Spleen (tissue), 11 donors: ENCODE data around the gene EFCAB13. TPM values are rescaled to one million over a fixed set of nuclear protein-coding genes. Genes with fewer than 3 reads are reported as not detected.

Experiments used
- DNase-seq: peaks from one replicate; pipeline ENCODE4 v3.0.0-alpha.2; 2020
- H3K27ac ChIP-seq, 8 donors: fragments of 200-600 bp; sonication (generic) in 7 of 8; 1 replicate in 4 of 8; 2 replicates in 4 of 8; pipeline versions ENCODE4 v1.5.0 to v1.8.0; 2016 to 2021; ENCODE audit warnings: inconsistent platforms in 4 of 8, mild to moderate bottlenecking in 4 of 8, moderate library complexity in 1 of 8
- H3K27me3 ChIP-seq, 7 donors: fragments of 200-600 bp; sonication (generic) in 6 of 7; replicated peaks in 1 of 7; 1 replicate in 4 of 7; 2 replicates in 3 of 7; pipeline versions ENCODE4 v1.5.0 to v1.8.0; 2016 to 2021; ENCODE audit warnings: inconsistent platforms in 3 of 7, mild to moderate bottlenecking in 1 of 7
- H3K36me3 ChIP-seq, 6 donors: fragments of 200-600 bp; sonication (generic) in 5 of 6; 1 replicate in 4 of 6; 2 replicates in 2 of 6; pipeline versions ENCODE4 v1.5.0 to v1.8.0; 2016 to 2021; ENCODE audit warnings: inconsistent platforms in 2 of 6
- H3K4me1 ChIP-seq, 6 donors: fragments of 200-600 bp; sonication (generic) in 5 of 6; 1 replicate in 3 of 6; 2 replicates in 3 of 6; pipeline versions ENCODE4 v1.5.0 to v1.8.0; 2016 to 2021; ENCODE audit warnings: inconsistent platforms in 3 of 6
- H3K4me3 ChIP-seq, 8 donors: fragments of 200-600 bp; sonication (generic) in 7 of 8; 1 replicate in 4 of 8; 2 replicates in 4 of 8; pipeline versions ENCODE4 v1.5.0 to v1.8.0; 2016 to 2021; ENCODE audit warnings: inconsistent platforms in 4 of 8, mild to moderate bottlenecking in 4 of 8, moderate library complexity in 2 of 8
- H3K9me3 ChIP-seq, 8 donors: fragments of 200-600 bp; sonication (generic) in 7 of 8; 1 replicate in 4 of 8; 2 replicates in 4 of 8; pipeline versions ENCODE4 v1.5.0 to v1.8.0; 2016 to 2021; ENCODE audit warnings: inconsistent platforms in 4 of 8
- POLR2A ChIP-seq, 3 donors: fragments of 450-650 bp; IDR thresholded peaks; one replicate each; pipeline ENCODE4 v1.5.1; 2017; ENCODE audit warnings: antibody characterized with exemption in 3 of 3, mild to moderate bottlenecking in 1 of 3
- POLR2AphosphoS5 ChIP-seq, 3 donors: sonication (generic); formaldehyde crosslinking; IDR thresholded peaks; one replicate each; pipeline ENCODE4 v1.5.1; 2017; ENCODE audit warnings: antibody characterized with exemption in 3 of 3
- WGBS, 5 donors: extraction: QIAGEN DNeasy Blood & Tissue Kit in 3 of 5; methylation state at CpG; one replicate each; pipeline versions ENCODE4 v1.1.5 to v1.1.7; 2013 to 2018; 5-methylcytosine and 5-hydroxymethylcytosine counted together
- intact Hi-C: fragments of 100-400 bp; cut with DNase I; formaldehyde crosslinking; loops from one replicate; pipeline ENCODE4 v1.15.0; 2023; ENCODE audit warnings: low total_unique reads
- polyA plus RNA-seq, 3 donors: library from polyadenylated mRNA; stranded (reverse); fragments of 200-250 nt; gene quantifications; one replicate each; pipeline ENCODE4 v1.2.1, GENCODE V29; 2013
- total RNA-seq, 7 donors: library from RNA; depleted of rRNA in 3 of 7; stranded (reverse); fragments of >200 nt in 3 of 7; fragmentation: NEBNext Ultra II Directional in 4 of 7; extraction: Animal tissue kit (Norgen Biotek cat#: 25700) in 4 of 7; gene quantifications; one replicate each; pipeline versions ENCODE4 v1.1.0 to v1.2.1, GENCODE V29; 2016 to 2021
- TF ChIP-seq, protein P1 (sequence below), 11 experiments: fragments of 200-600 bp in 7 of 11; fragments of 450-650 bp in 4 of 11; sonication (generic) in 4 of 11; IDR thresholded peaks in 8 of 11; conservative IDR thresholded peaks in 3 of 11; 1 replicate in 7 of 11; 2 replicates in 4 of 11; pipeline versions ENCODE4 v1.4.0 to v1.8.0; 2016 to 2021; ENCODE audit warnings: antibody characterized with exemption in 11 of 11, inconsistent platforms in 4 of 11, mild to moderate bottlenecking in 1 of 11
- donor health status: healthy with polysubstance abuse.
- donor health status: DM: no; HTN: no; CAD: no; lungs with moderate emphysema.
- donor health status: DM: no; HTN: no; CAD: no.
- donor health status: Bipolar disorder and iron deficiency.
- donor health status: healthy.
- donor health status: DM: no; HTN: no; CAD: no.
- donor health status: DM: yes; HTN: yes; CAD: no.

Gene EFCAB13
- total and polyA plus RNA-seq, 10 donors: 1.4 to 18.6 (median 12.4) TPM

DNA sequence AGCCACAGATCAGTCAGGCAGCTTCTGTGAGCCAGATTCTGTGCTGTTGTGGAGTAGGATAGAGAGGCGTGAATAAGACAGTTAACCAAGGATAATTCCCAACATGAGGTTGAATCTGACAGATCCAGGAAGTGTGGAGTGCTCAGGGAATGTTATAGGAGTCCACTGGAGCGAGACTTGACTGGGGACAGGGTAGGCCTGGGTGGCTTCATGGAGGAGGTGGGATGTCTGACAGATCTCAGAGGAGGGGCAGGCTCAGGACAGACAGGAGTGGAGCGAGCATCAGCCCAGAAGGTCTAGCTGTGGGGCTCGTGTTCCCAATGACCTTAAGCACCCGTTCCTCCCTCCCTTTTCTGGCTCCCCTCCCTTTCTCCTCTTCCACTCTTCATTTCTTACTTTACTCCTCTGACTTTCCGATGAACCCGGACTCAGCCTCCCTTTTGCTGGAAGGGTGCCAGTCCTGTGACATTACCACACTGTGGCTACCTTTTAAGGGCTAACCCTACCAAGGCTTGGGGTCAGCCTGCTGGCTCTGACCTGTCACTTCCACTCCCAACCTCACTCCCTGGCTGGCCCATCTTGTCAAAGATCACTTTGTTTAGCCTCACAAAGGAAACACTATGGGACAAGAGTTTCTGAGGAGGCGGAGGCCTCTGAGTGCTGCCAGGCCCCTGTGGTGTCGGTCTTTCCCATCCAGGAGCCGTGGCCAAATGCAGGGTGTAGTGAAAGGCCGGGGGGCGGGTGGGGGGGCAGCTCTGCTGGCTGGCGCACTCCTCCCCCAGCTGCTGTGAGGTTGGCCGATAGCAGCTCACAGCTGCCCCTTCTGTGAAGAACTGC lies 28.5 kb upstream of the EFCAB13 start:
- WGBS, 5 donors: 81 to 91% (median 89%) methylated on average over 12 to 14 of the region's 14 CpGs
- H3K9me3 ChIP-seq: no peaks in the 10 kb centered on the region
- H3K27me3 ChIP-seq: no peaks in the 10 kb centered on the region
- no peak overlapping the region for H3K4me3 ChIP-seq
- H3K36me3 ChIP-seq: no peaks in the 10 kb centered on the region
- TF ChIP-seq, protein P1, sequence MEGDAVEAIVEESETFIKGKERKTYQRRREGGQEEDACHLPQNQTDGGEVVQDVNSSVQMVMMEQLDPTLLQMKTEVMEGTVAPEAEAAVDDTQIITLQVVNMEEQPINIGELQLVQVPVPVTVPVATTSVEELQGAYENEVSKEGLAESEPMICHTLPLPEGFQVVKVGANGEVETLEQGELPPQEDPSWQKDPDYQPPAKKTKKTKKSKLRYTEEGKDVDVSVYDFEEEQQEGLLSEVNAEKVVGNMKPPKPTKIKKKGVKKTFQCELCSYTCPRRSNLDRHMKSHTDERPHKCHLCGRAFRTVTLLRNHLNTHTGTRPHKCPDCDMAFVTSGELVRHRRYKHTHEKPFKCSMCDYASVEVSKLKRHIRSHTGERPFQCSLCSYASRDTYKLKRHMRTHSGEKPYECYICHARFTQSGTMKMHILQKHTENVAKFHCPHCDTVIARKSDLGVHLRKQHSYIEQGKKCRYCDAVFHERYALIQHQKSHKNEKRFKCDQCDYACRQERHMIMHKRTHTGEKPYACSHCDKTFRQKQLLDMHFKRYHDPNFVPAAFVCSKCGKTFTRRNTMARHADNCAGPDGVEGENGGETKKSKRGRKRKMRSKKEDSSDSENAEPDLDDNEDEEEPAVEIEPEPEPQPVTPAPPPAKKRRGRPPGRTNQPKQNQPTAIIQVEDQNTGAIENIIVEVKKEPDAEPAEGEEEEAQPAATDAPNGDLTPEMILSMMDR (IDR thresholded peaks at IDR 0.05 in 8 of 11, conservative IDR thresholded peaks at IDR 0.05 in 3 of 11): no peak
- no peak for TF ChIP-seq POLR2AphosphoS5 (IDR thresholded peaks at IDR 0.05)
- TF ChIP-seq POLR2A (IDR thresholded peaks at IDR 0.05): no peak
- H3K27ac ChIP-seq: peak overlapping the region in 2 of 8 donors; percentile 60 to 73
- no peak for DNase-seq
- intact Hi-C loops: no loop called here
- H3K4me1 ChIP-seq: peaks cover 0 to 20% (median 10%) of the 10 kb centered on the region in 6 donors

DNA sequence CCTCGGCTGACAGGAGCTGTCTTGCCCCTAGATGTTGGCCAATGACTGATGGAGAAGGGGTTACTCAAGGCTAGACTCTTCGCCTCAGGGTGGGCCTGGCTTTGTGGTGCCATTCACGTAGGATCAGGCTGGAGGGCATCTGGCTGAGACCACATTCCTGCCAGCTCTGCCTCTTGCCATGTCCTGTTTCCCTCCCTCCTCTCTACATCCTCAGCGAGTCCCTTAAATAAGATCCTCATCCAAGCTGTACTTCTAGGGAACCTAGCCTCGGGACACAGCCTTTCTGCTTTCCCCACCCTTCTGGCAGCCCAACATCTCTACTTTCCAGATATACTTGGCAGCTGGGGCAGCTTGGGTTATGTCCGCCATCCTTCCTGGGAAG lies 27.9 kb upstream of the EFCAB13 start:
- no peak overlapping the region for H3K27ac ChIP-seq
- H3K4me3 ChIP-seq: no peak overlapping the region
- no peaks in the 10 kb centered on the region for H3K9me3 ChIP-seq
- peaks cover 0 to 20% (median 10%) of the 10 kb centered on the region in 6 donors for H3K4me1 ChIP-seq
- no peak for DNase-seq
- TF ChIP-seq POLR2AphosphoS5 (IDR thresholded peaks at IDR 0.05): no peak
- TF ChIP-seq, protein P1 (IDR thresholded peaks at IDR 0.05 in 8 of 11, conservative IDR thresholded peaks at IDR 0.05 in 3 of 11): no peak
- TF ChIP-seq POLR2A (IDR thresholded peaks at IDR 0.05): no peak
- WGBS, 5 donors: 84 to 93% (median 88%) methylated on average over 6 of the region's 6 CpGs
- no peaks in the 10 kb centered on the region for H3K36me3 ChIP-seq
- no peaks in the 10 kb centered on the region for H3K27me3 ChIP-seq
- intact Hi-C loops: no loop called here

DNA sequence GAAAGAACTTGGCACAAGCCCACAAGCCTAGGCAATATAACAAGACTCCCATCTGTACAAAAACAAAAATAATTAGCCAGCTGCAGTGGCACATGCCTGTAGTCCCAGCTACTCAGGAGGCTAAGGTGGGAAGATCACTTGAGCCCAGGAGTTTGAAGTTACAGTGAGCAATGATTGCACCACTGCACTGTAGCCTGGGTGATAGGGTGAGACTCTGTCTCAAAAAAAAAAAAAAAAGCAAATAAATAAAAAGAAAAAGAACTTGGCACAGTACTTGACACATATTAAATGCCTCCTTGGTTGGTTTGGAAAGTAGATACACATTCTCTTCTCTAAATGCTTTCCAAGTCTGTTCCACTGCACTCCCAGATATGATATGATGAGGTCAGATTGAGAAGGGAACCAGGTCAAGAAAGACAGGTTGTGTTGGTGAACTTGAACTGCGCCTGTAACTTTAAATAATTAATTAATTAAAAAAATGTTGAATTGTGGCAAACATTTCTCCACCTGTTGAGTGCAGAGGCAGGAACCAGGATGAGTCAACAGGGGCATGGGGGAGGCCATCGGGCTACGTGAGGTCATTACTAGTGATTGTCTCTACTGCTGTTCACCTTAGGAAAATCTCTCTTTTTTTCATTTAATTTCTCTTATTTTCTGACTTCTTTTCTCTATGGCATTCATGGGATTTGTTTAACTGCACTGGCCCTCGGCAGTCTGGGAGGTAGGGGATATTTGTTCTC lies 25.9 kb upstream of the EFCAB13 start:
- intact Hi-C loops: no loop called here
- 88 to 99% (median 97%) methylated on average over 4 of the region's 4 CpGs for WGBS, 5 donors
- Histone ChIP-seq H3K4me3 (no peak overlapping the region), H3K9me3 (peaks cover 0 to 16% (median 5%) of the 10 kb centered on the region in 8 donors), H3K4me1 (peaks cover 0 to 20% (median 10%) of the 10 kb centered on the region in 6 donors), H3K27me3 (no peaks in the 10 kb centered on the region), H3K36me3 (peaks cover 0 to 11% (median 0%) of the 10 kb centered on the region in 6 donors), H3K27ac (no peak overlapping the region)
- TF ChIP-seq, protein P1 (IDR thresholded peaks at IDR 0.05 in 8 of 11, conservative IDR thresholded peaks at IDR 0.05 in 3 of 11): no peak
- no peak for TF ChIP-seq POLR2A (IDR thresholded peaks at IDR 0.05)
- no peak for TF ChIP-seq POLR2AphosphoS5 (IDR thresholded peaks at IDR 0.05)
- DNase-seq: no peak

DNA sequence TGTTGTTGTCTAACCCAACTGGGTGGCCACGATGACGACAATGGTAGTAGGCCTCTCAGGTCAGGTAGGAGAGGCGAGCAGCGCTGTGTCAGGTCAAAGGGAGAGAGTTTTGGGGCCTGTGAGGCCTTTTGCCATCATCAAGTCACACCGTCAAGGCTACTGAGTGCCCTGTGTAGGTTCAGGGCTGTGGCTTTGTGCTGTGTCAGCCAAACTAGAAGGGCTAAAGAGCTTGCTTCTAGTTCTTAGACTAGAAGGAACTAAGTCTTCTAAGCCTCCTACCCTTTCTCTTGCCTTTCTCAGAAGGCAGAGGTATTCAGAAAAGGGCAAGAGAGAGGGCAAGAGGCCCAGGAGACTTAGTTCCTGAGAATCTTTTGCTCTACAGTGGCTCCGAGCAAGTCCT lies 25.0 kb upstream of the EFCAB13 start:
- TF ChIP-seq POLR2AphosphoS5 (IDR thresholded peaks at IDR 0.05): no peak
- TF ChIP-seq, protein P1 (IDR thresholded peaks at IDR 0.05 in 8 of 11, conservative IDR thresholded peaks at IDR 0.05 in 3 of 11): no peak
- TF ChIP-seq POLR2A (IDR thresholded peaks at IDR 0.05): no peak
- no peaks in the 10 kb centered on the region for H3K27me3 ChIP-seq
- intact Hi-C loops: no loop called here
- no peak overlapping the region for H3K27ac ChIP-seq
- H3K4me1 ChIP-seq: peaks cover 0 to 12% (median 9%) of the 10 kb centered on the region in 6 donors
- H3K9me3 ChIP-seq: peaks cover 0 to 16% (median 5%) of the 10 kb centered on the region in 8 donors
- DNase-seq: no peak
- 94 to 98% (median 97%) methylated on average over 6 of the region's 6 CpGs for WGBS, 5 donors
- H3K4me3 ChIP-seq: no peak overlapping the region
- peaks cover 0 to 11% (median 0%) of the 10 kb centered on the region in 6 donors for H3K36me3 ChIP-seq
